K562 (cell line): ENCODE measurements around the gene COL21A1. TPM values are rescaled to one million over a fixed set of nuclear protein-coding genes. Genes with fewer than 3 reads are reported as not detected.

Source experiments
- ATAC-seq: fragments of 200-7000 bp; cut with Tn5 transposase; 3 replicates; pipeline ENCODE4 v1.9.1; 2020; ENCODE audit warnings: moderate library complexity
- BruUV-seq: library from RNA; stranded (reverse); fragments of 400-500 nt; replicated peaks from 2 replicates; lab custom pipeline; 2021; lab: Mats Ljungman, UMichigan
- CTCF ChIA-PET: fragments of 300-600 bp; formaldehyde crosslinking; extraction: SDS; loops from one replicate; lab custom pipeline; 2021; ENCODE audit warnings: low intra/inter-chr PET ratio; lab: Yijun Ruan, JAX
- POLR2A ChIA-PET: fragments of 300-600, 350-650 bp; sonication (Branson Sonifier 250); formaldehyde crosslinking; extraction: SDS; loops from one replicate; lab custom pipeline; 2021; ENCODE audit warnings: antibody characterized with exemption, inconsistent platforms; lab: Yijun Ruan, JAX
- DNase-seq, 4 experiments: peaks; one replicate each; pipeline versions ENCODE4 v3.0.0 to v3.0.0-alpha.2; 2011 to 2018; ENCODE audit warnings: low spot score in 3 of 4, mixed read lengths in 3 of 4; ENCODE audit errors: extremely low read depth in 1 of 4
- FAIRE-seq: peaks from 2 replicates; lab custom pipeline; 2011; peaks lifted over from hg19 to GRCh38; lab: Jason Lieb, UNC
- H2AFZ ChIP-seq: 2 replicates; pipeline ENCODE4 v1.6.0; 2011; ENCODE audit warnings: low read depth, low read length, control low read depth, inconsistent platforms
- H3K27ac ChIP-seq: fragments of 200-600 bp; 3 replicates; pipeline ENCODE4 v1.8.0; 2011; ENCODE audit warnings: low read depth, mild to moderate bottlenecking, control low read depth, inconsistent platforms, low read length, moderate library complexity, mixed read lengths; ENCODE audit errors: extremely low read depth
- H3K27me3 ChIP-seq, 2 experiments: fragments of 300-600 bp in 1 of 2; 2 replicates in 1 of 2; 3 replicates in 1 of 2; pipeline versions ENCODE4 v1.6.0 to v1.8.0; 2011; ENCODE audit warnings: inconsistent platforms in 2 of 2, low read length in 2 of 2, mild to moderate bottlenecking in 1 of 2, mixed read lengths in 1 of 2, moderate library complexity in 1 of 2; ENCODE audit not compliant: control insufficient read depth in 2 of 2, insufficient read depth in 2 of 2
- H3K36me3 ChIP-seq: fragments of 300-600 bp; 3 replicates; pipeline ENCODE4 v1.8.0; 2011; ENCODE audit warnings: mild to moderate bottlenecking, low read length, inconsistent platforms; ENCODE audit not compliant: control insufficient read depth, insufficient read depth
- H3K4me1 ChIP-seq, 2 experiments: fragments of 200-600 bp in 1 of 2; replicated peaks in 1 of 2; 2 replicates in 1 of 2; 3 replicates in 1 of 2; pipeline versions ENCODE4 v1.5.1 to v1.8.0; 2011; ENCODE audit warnings: inconsistent platforms in 2 of 2, low read length in 2 of 2, mild to moderate bottlenecking in 1 of 2, mixed read lengths in 1 of 2, moderate library complexity in 1 of 2; ENCODE audit not compliant: control insufficient read depth in 2 of 2, insufficient read depth in 2 of 2
- H3K4me2 ChIP-seq: 2 replicates; pipeline ENCODE4 v1.6.1; 2011; ENCODE audit warnings: low read length, control low read depth, inconsistent platforms, mixed read lengths; ENCODE audit not compliant: insufficient read depth
- H3K4me3 ChIP-seq: fragments of 200-600 bp; sonication (generic), shearing (Covaris generic); 2 replicates; pipeline ENCODE4 v1.5.1; 2016; ENCODE audit warnings: control low read depth, inconsistent platforms
- H3K79me2 ChIP-seq: fragments of 200-600 bp; 3 replicates; pipeline ENCODE4 v1.8.0; 2011; ENCODE audit warnings: low read length, inconsistent platforms; ENCODE audit not compliant: control insufficient read depth, insufficient read depth
- H3K9ac ChIP-seq, 2 experiments: 2 replicates each; pipeline versions ENCODE4 v1.6.0 to v1.6.1; 2011; ENCODE audit warnings: low read depth in 2 of 2, low read length in 2 of 2, control low read depth in 1 of 2, inconsistent platforms in 1 of 2, mild to moderate bottlenecking in 1 of 2, mixed read lengths in 1 of 2; ENCODE audit not compliant: insufficient read depth in 1 of 2
- H3K9me1 ChIP-seq: one replicate; pipeline ENCODE4 v1.6.0; 2011; ENCODE audit warnings: inconsistent platforms, mild to moderate bottlenecking, low read length, moderate library complexity; ENCODE audit not compliant: control insufficient read depth, insufficient read depth
- H3K9me3 ChIP-seq: replicated peaks from 2 replicates; pipeline ENCODE4 v1.5.1; 2011; ENCODE audit warnings: low read depth, low read length, inconsistent platforms; ENCODE audit not compliant: control insufficient read depth, insufficient read depth
- H4K20me1 ChIP-seq: replicated peaks from 2 replicates; pipeline ENCODE4 v1.6.1; 2011; ENCODE audit warnings: low read length, inconsistent platforms, mixed read lengths; ENCODE audit not compliant: control insufficient read depth, insufficient read depth
- CREM ChIP-seq: IDR thresholded peaks from 2 replicates; pipeline ENCODE4 v1.6.1; 2014; ENCODE audit warnings: antibody characterized with exemption, low read depth
- ILF3 ChIP-seq: fragments of 450-650 bp; IDR thresholded peaks from 2 replicates; pipeline ENCODE4 v1.6.1; 2018; ENCODE audit warnings: antibody characterized with exemption, mild to moderate bottlenecking, moderate library complexity, borderline replicate concordance
- IRF9 ChIP-seq: fragments of 450-650 bp; IDR thresholded peaks from 2 replicates; pipeline ENCODE4 v1.6.1; 2016; ENCODE audit warnings: missing biosample characterization, missing genetic modification characterization
- MBD2 ChIP-seq: sonication (generic); IDR thresholded peaks from 2 replicates; pipeline ENCODE4 v1.6.1; 2016; ENCODE audit warnings: low read depth, borderline replicate concordance
- RERE ChIP-seq: sonication (generic); formaldehyde crosslinking; IDR thresholded peaks from 2 replicates; pipeline ENCODE4 v1.8.0; 2023; ENCODE audit warnings: missing genetic modification reagents, mild to moderate bottlenecking, borderline replicate concordance
- RHOXF2B ChIP-seq: fragments of 250-450 bp; sonication (Bioruptor Pico); conservative IDR thresholded peaks from 2 replicates; pipeline ENCODE4 v1.5.1; 2021
- TFE3 ChIP-seq: fragments of 450-650 bp; formaldehyde crosslinking; IDR thresholded peaks from 2 replicates; pipeline ENCODE4 v1.4.0; 2020; ENCODE audit warnings: mild to moderate bottlenecking, mixed read lengths
- USF1 ChIP-seq: sonication (generic); formaldehyde crosslinking; IDR thresholded peaks from 2 replicates; pipeline ENCODE4 v1.9.0; 2022; ENCODE audit warnings: mild to moderate bottlenecking, missing genetic modification reagents
- XRCC5 ChIP-seq: fragments of 200-400 bp; formaldehyde crosslinking; IDR thresholded peaks from 2 replicates; pipeline ENCODE4 v1.6.1; 2017; ENCODE audit warnings: low read depth, mild to moderate bottlenecking, low read length
- ZNF239 ChIP-seq: fragments of 250-450 bp; sonication (Bioruptor Pico); IDR thresholded peaks from 2 replicates; pipeline ENCODE4 v1.4.0; 2020; ENCODE audit warnings: mild to moderate bottlenecking
- ZNF280A ChIP-seq: fragments of 450-650 bp; IDR thresholded peaks from 2 replicates; pipeline ENCODE4 v1.6.1; 2018; ENCODE audit warnings: mild to moderate bottlenecking, low read depth; ENCODE audit not compliant: partially characterized antibody
- ZNF445 ChIP-seq: fragments of 250-450 bp; sonication (Bioruptor Pico); IDR thresholded peaks from 2 replicates; pipeline ENCODE4 v1.4.0; 2020; ENCODE audit warnings: low read depth, mild to moderate bottlenecking, moderate library complexity
- ZNF707 ChIP-seq: fragments of 250-450 bp; sonication (Bioruptor Pico); conservative IDR thresholded peaks from 2 replicates; pipeline ENCODE4 v1.8.0; 2022; ENCODE audit warnings: inconsistent platforms, mild to moderate bottlenecking, moderate library complexity
- WGBS: fragments of 100-300 bp; shearing (Covaris generic); methylation state at CpG from one replicate; pipeline ENCODE4 v1.1.6; 2016; ENCODE audit warnings: low coverage, mixed read lengths; ENCODE audit not compliant: insufficient coverage; ENCODE audit errors: missing lambda C conversion rate; 5-methylcytosine and 5-hydroxymethylcytosine counted together
- in situ Hi-C: fragments of 300-500 bp; cut with MboI; formaldehyde crosslinking; loops from 4 replicates; pipeline ENCODE4 v1.15.0; 2018; ENCODE audit warnings: inconsistent platforms, mixed read lengths
- intact Hi-C: fragments of 100-400 bp; cut with micrococcal nuclease; formaldehyde crosslinking; loops from 2 replicates; pipeline ENCODE4 v1.14.2; 2022
- polyA plus RNA-seq, 8 experiments: library from polyadenylated mRNA; depleted of rRNA in 4 of 8; stranded (reverse) in 5 of 8; unstranded in 3 of 8; fragments of >200 nt; fragmentation: Nextera tagmentation in 2 of 8; fragmentation: Illumina TruSeq in 1 of 8; extraction: Ambion mirVana in 2 of 8; extraction: Trizol in 1 of 8; gene quantifications; 2 replicates each; pipeline versions ENCODE4 v1.2.1 to v1.2.3, GENCODE V29; 2011 to 2014; ENCODE audit warnings: inconsistent platforms in 1 of 8, missing spikeins in 1 of 8
- total RNA-seq, 7 experiments: library from RNA; depleted of rRNA in 6 of 7; stranded (reverse); fragments of >200 nt in 6 of 7; fragmentation: Illumina TruSeq in 2 of 7; extraction: Trizol in 2 of 7; gene quantifications; 2 replicates each; pipeline versions ENCODE4 v1.2.1 to v1.2.3, GENCODE V29; 2011 to 2021; ENCODE audit warnings: low replicate concordance in 1 of 7

COL21A1 gene
- total and polyA plus RNA-seq, 9 of the 15 experiments (the other 6 are each of a cell fraction or from before 2014, with no cell fraction given), result 0.03 to 0.76 (median 0.25) TPM

- WGBS, result 3% methylated on average over 2 of the region's 2 CpGs
- Histone ChIP-seq H3K4me1 (no peaks in the 10 kb centered on the region), H3K4me3 (no peak overlapping the region), H2AFZ (no peak overlapping the region), H3K9ac (no peak overlapping the region), H3K9me3 (no peaks in the 10 kb centered on the region), H3K9me1 (no peaks in the 10 kb centered on the region), H3K27me3 (no peaks in the 10 kb centered on the region), H3K36me3 (no peaks in the 10 kb centered on the region), H3K79me2 (no peaks in the 10 kb centered on the region), H4K20me1 (no peaks in the 10 kb centered on the region), H3K4me2 (no peak overlapping the region), H3K27ac (no peak overlapping the region)
- intact Hi-C loops, result no loop called here
- ATAC-seq (no peak), FAIRE-seq (no peak), DNase-seq (no peak)
- POLR2A ChIA-PET, result no interaction called here
- in situ Hi-C loops, result no loop called here
- CTCF ChIA-PET, result no interaction called here
- BruUV-seq, result no TSS peak
- TF ChIP-seq XRCC5 (no peak), ZNF445 (CRISPR knock-in tag) (no peak), RHOXF2B (CRISPR knock-in tag) (no peak), TFE3 (no peak), ZNF239 (no peak), CREM (no peak), ZNF280A (no peak), RERE (CRISPR knock-in tag) (no peak), USF1 (CRISPR knock-in tag) (no peak), ZNF707 (CRISPR knock-in tag) (no peak), IRF9 (tag) (no peak), MBD2 (no peak), ILF3 (no peak)
These were observed 5.0 kb downstream of the COL21A1 start for GRCh38 chr6:56242346-56242745.
